Fibroblast of lung (primary cell): ENCODE results near the gene ALDH1A2. TPM values are rescaled to one million over a fixed set of nuclear protein-coding genes. Genes with fewer than 3 reads are reported as not detected.

Source experiments
- DNase-seq, 2 donors: peaks; one replicate each; pipeline versions ENCODE4 v3.0.0 to v3.0.0-alpha.2; 2010; ENCODE audit warnings: low read depth in 2 of 2
- H2AFZ ChIP-seq: 2 replicates; pipeline ENCODE4 v1.5.1; 2012; ENCODE audit warnings: low read length, control low read depth, inconsistent platforms
- H3K27ac ChIP-seq: 2 replicates; pipeline ENCODE4 v1.5.1; 2011; ENCODE audit warnings: low read length, control low read depth; ENCODE audit not compliant: insufficient read depth
- H3K27me3 ChIP-seq: 2 replicates; pipeline ENCODE4 v1.5.1; 2011; ENCODE audit warnings: mild to moderate bottlenecking, low read length; ENCODE audit not compliant: control insufficient read depth, insufficient read depth
- H3K36me3 ChIP-seq: 2 replicates; pipeline ENCODE4 v1.5.1; 2011; ENCODE audit warnings: low read length; ENCODE audit not compliant: control insufficient read depth, insufficient read depth
- H3K4me1 ChIP-seq: 2 replicates; pipeline ENCODE4 v1.5.1; 2011; ENCODE audit warnings: low read length; ENCODE audit not compliant: control insufficient read depth, insufficient read depth; ENCODE audit errors: extremely low read depth
- H3K4me2 ChIP-seq: 2 replicates; pipeline ENCODE4 v1.5.1; 2011; ENCODE audit warnings: low read length, control low read depth; ENCODE audit not compliant: insufficient read depth; ENCODE audit errors: extremely low read depth
- H3K4me3 ChIP-seq, 4 experiments: fragments of 200-600 bp in 1 of 4; sonication (generic) in 1 of 4; replicated peaks in 1 of 4; 2 replicates each; pipeline ENCODE4 v1.5.1; 2011 to 2016; ENCODE audit warnings: low read length in 4 of 4, low read depth in 3 of 4, mild to moderate bottlenecking in 3 of 4, control low read depth in 2 of 4, inconsistent platforms in 1 of 4, mixed read lengths in 1 of 4; ENCODE audit not compliant: insufficient read depth in 1 of 4; ENCODE audit errors: control extremely low read depth in 1 of 4
- H3K79me2 ChIP-seq: 2 replicates; pipeline ENCODE4 v1.5.1; 2012; ENCODE audit warnings: mild to moderate bottlenecking, low read length, inconsistent platforms; ENCODE audit not compliant: control insufficient read depth, insufficient read depth
- H3K9ac ChIP-seq: 2 replicates; pipeline ENCODE4 v1.5.1; 2011; ENCODE audit warnings: mild to moderate bottlenecking, low read length, control low read depth; ENCODE audit not compliant: insufficient read depth
- H3K9me3 ChIP-seq: 2 replicates; pipeline ENCODE4 v1.5.1; 2012; ENCODE audit warnings: low read depth, low read length; ENCODE audit not compliant: control insufficient read depth, insufficient read depth
- H4K20me1 ChIP-seq: 2 replicates; pipeline ENCODE4 v1.5.1; 2011; ENCODE audit warnings: low read length; ENCODE audit not compliant: control insufficient read depth, insufficient read depth; ENCODE audit errors: extremely low read depth
- EZH2 ChIP-seq: IDR thresholded peaks from 2 replicates; pipeline ENCODE4 v1.5.1; 2012; ENCODE audit warnings: low read length, control low read depth, mild to moderate bottlenecking; ENCODE audit errors: missing control alignments
- polyA plus RNA-seq, 2 donors: library from polyadenylated mRNA; depleted of rRNA in 1 of 2; stranded (reverse) in 1 of 2; unstranded in 1 of 2; fragments of >200 nt; gene quantifications; 2 replicates each; pipeline ENCODE4 v1.2.1, GENCODE V29; 2011 to 2012; ENCODE audit warnings: missing spikeins in 1 of 2
- total RNA-seq: library from RNA; depleted of rRNA; stranded (reverse); fragments of >200 nt; gene quantifications from 2 replicates; pipeline ENCODE4 v1.2.1, GENCODE V29; 2014
- TF ChIP-seq, protein P1 (sequence below), 2 donors: IDR thresholded peaks in 1 of 2; conservative IDR thresholded peaks in 1 of 2; 1 replicate in 1 of 2; 2 replicates in 1 of 2; pipeline ENCODE4 v1.5.1; 2011 to 2012; ENCODE audit warnings: low read length in 2 of 2, control low read depth in 1 of 2, inconsistent platforms in 1 of 2, low read depth in 1 of 2, mild to moderate bottlenecking in 1 of 2

Gene ALDH1A2
- total and polyA plus RNA-seq, 2 donors (not counting 1 experiment from before 2014, with no cell fraction given), result 1.1 to 2.3 TPM

DNA sequence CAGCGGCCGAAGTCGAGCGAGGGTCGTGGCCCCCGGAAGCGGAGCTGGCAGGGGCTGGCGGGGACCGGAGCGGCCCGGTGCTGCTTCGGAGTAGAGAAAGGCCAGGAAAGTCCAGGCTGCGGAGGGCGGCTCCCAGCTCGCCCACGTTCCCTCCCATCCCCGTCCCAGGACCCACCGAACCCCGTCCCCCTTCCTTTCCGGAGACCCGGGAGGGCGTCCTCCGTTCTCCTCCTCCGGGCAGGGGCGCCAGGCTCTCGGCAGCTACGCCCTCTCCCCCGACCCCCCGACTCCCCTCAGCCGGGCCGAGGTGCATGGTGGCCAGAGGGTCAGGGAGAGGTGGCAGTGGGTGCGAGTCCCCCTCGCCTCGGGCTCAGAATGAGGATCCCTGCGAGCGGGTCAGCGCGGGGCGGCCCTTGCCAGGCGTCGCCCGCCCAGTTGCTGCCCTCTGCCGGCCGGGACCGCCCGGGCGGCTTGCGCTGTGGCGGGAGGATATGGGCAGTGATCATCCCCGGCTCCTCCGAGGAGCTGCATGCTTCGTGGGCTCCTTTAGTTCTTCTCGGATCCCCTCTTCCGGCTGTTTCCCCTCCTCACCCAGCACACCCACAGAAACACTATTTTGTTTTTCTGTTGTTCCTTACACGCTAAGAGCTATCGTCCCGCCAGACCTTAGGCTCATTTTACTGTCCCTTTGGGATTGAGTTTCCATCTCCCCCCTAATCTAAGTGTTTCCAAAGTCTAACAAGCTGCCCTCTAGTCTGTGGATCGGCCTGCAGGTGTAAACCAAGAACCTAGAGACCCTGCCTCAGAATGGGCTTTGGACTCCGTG lies 744 bp upstream of the ALDH1A2 start:
- Histone ChIP-seq H3K4me1 (no peaks in the 10 kb centered on the region), H3K4me3 (peak overlapping the region in 3 of 4 experiments; percentile 14 to 40 (median 38)), H3K36me3 (no peaks in the 10 kb centered on the region), H3K27ac (no peak overlapping the region), H4K20me1 (no peaks in the 10 kb centered on the region), H3K79me2 (no peaks in the 10 kb centered on the region), H3K27me3 (peaks cover 43% of the 10 kb centered on the region), H3K9me3 (no peaks in the 10 kb centered on the region), H3K4me2 (peak overlapping the region; percentile 32), H2AFZ (peak overlapping the region; percentile 46), H3K9ac (no peak overlapping the region)
- TF ChIP-seq, protein P1, sequence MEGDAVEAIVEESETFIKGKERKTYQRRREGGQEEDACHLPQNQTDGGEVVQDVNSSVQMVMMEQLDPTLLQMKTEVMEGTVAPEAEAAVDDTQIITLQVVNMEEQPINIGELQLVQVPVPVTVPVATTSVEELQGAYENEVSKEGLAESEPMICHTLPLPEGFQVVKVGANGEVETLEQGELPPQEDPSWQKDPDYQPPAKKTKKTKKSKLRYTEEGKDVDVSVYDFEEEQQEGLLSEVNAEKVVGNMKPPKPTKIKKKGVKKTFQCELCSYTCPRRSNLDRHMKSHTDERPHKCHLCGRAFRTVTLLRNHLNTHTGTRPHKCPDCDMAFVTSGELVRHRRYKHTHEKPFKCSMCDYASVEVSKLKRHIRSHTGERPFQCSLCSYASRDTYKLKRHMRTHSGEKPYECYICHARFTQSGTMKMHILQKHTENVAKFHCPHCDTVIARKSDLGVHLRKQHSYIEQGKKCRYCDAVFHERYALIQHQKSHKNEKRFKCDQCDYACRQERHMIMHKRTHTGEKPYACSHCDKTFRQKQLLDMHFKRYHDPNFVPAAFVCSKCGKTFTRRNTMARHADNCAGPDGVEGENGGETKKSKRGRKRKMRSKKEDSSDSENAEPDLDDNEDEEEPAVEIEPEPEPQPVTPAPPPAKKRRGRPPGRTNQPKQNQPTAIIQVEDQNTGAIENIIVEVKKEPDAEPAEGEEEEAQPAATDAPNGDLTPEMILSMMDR (conservative IDR thresholded peaks at IDR 0.05 in 1 of 2, IDR thresholded peaks at IDR 0.05 in 1 of 2; ENCODE audit: low read depth in 1 of 2, low read length in 2 of 2), result peak; percentile 61 to 68
- TF ChIP-seq EZH2, result peak; percentile 91
- DNase-seq, result peak; percentile 20 to 43

DNA sequence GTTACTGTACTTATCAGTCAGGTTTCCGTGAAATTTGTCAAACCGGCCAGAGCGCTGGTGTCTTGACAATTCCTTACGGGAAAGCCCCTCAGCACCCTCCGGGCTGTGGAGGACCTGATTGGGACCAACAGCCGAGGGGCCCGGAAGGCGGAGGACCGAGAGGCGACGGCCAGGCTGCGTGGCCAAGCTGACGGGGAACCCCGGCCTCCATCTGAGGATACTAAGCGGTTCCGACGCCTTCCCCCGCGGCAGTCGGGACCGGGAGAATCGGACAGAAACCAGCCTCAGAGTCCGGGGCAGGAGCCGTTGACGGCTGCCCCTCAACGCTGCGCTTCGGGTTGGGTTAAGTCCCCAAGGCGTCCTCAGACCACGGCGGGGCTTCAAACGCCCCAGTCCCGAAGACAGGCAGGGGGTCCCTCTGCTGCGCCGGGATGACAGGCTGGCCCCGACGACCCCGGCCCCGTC lies 499 bp downstream of the ALDH1A2 start:
- no peaks in the 10 kb centered on the region for H3K36me3 ChIP-seq
- no peaks in the 10 kb centered on the region for H4K20me1 ChIP-seq
- H3K4me2 ChIP-seq, result no peak overlapping the region
- H2AFZ ChIP-seq, result no peak overlapping the region
- TF ChIP-seq EZH2, result peak; percentile 90
- TF ChIP-seq, protein P1 (conservative IDR thresholded peaks at IDR 0.05 in 1 of 2, IDR thresholded peaks at IDR 0.05 in 1 of 2; ENCODE audit: low read depth in 1 of 2, low read length in 2 of 2), result no peak
- H3K4me3 ChIP-seq, result no peak overlapping the region
- H3K4me1 ChIP-seq, result no peaks in the 10 kb centered on the region
- H3K27me3 ChIP-seq, result peaks cover 43% of the 10 kb centered on the region
- DNase-seq, result no peak
- no peak overlapping the region for H3K27ac ChIP-seq
- H3K9ac ChIP-seq, result no peak overlapping the region
- no peaks in the 10 kb centered on the region for H3K9me3 ChIP-seq
- no peaks in the 10 kb centered on the region for H3K79me2 ChIP-seq

DNA sequence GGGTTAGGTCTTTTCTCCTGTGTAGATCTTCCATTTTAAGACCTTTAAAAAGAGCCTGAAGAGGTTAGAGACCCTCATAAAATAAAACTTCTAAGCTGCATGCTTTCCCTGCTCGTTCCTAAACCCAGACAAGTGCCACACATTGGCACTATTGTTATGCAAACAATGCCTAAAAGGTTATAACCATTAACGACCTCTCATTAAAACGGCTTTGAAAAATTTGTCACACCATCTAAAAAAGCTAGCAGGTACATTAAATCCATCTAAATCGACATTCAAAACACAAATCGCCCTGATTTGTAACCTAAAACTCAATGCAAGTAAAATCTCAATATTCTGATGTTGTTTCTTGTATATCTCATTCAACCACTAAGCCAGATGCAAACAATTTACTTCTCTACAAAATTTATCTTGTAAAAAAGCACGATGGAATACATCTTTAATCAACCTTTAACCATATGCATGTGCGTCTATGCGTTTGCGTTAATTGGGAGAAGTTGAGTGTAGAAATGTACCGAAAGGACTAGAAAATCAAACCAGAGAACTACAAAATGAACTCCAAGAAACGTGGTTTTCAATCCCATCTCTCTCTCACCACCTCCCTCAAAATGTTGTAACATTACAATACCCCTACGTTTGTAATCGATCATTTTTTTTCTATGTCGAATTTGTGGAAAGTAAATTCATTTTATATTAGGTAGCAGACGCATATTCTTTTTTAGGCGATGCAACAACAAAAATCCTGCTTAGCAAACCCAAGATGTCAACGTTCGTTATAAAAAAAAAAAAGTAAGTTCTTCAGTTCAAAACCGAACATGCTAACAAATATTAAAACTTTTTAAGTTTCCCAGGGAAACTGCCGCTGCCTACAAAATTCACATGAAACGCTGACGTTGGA lies 1.2 kb downstream of the ALDH1A2 start:
- Histone ChIP-seq H2AFZ (no peak overlapping the region), H4K20me1 (no peaks in the 10 kb centered on the region), H3K36me3 (no peaks in the 10 kb centered on the region), H3K4me2 (no peak overlapping the region), H3K9me3 (no peaks in the 10 kb centered on the region), H3K79me2 (no peaks in the 10 kb centered on the region), H3K4me1 (no peaks in the 10 kb centered on the region), H3K9ac (no peak overlapping the region), H3K27ac (no peak overlapping the region), H3K27me3 (peaks cover 43% of the 10 kb centered on the region), H3K4me3 (no peak overlapping the region)
- no peak for TF ChIP-seq EZH2
- TF ChIP-seq, protein P1 (conservative IDR thresholded peaks at IDR 0.05 in 1 of 2, IDR thresholded peaks at IDR 0.05 in 1 of 2; ENCODE audit: low read depth in 1 of 2, low read length in 2 of 2), result no peak
- DNase-seq, result peak in 1 of 2 donors; percentile 30
